CD14-positive monocyte (primary cell): ENCODE data around the gene ACACA. TPM values are rescaled to one million over a fixed set of nuclear protein-coding genes. Genes with fewer than 3 reads are reported as not detected.

ENCODE experiments used
- DNase-seq, 3 donors: peaks; one replicate each; pipeline ENCODE4 v3.0.0-alpha.2; 2011 to 2022
- H2AFZ ChIP-seq: 2 replicates; pipeline ENCODE4 v1.6.0; 2012; ENCODE audit warnings: mild to moderate bottlenecking, low read depth, low read length, inconsistent platforms; ENCODE audit not compliant: insufficient read depth, poor library complexity, severe bottlenecking
- H3K27ac ChIP-seq, 2 donors: 1 replicate in 1 of 2; 2 replicates in 1 of 2; pipeline ENCODE4 v1.5.1; 2012 to 2013; ENCODE audit warnings: low read length in 2 of 2, control low read depth in 1 of 2, inconsistent platforms in 1 of 2, low read depth in 1 of 2, mild to moderate bottlenecking in 1 of 2
- H3K27me3 ChIP-seq, 2 donors: one replicate each; pipeline versions ENCODE4 v1.6.0 to v1.6.1; 2011 to 2013; ENCODE audit warnings: low read length in 2 of 2; ENCODE audit not compliant: control insufficient read depth in 2 of 2, insufficient read depth in 2 of 2
- H3K36me3 ChIP-seq, 2 donors: replicated peaks in 1 of 2; 1 replicate in 1 of 2; 2 replicates in 1 of 2; pipeline versions ENCODE4 v1.5.1 to v1.6.1; 2012 to 2013; ENCODE audit warnings: low read length in 2 of 2, control low read depth in 1 of 2, inconsistent platforms in 1 of 2, mild to moderate bottlenecking in 1 of 2; ENCODE audit not compliant: insufficient read depth in 2 of 2, control insufficient read depth in 1 of 2
- H3K4me1 ChIP-seq, 2 donors: 1 replicate in 1 of 2; 2 replicates in 1 of 2; pipeline versions ENCODE4 v1.5.1 to v1.6.1; 2012 to 2013; ENCODE audit warnings: low read length in 2 of 2, control low read depth in 1 of 2, inconsistent platforms in 1 of 2, mild to moderate bottlenecking in 1 of 2, moderate library complexity in 1 of 2; ENCODE audit not compliant: insufficient read depth in 2 of 2, control insufficient read depth in 1 of 2
- H3K4me2 ChIP-seq: replicated peaks from 2 replicates; pipeline ENCODE3; 2012; ENCODE audit warnings: low read length, moderate library complexity, mild to moderate bottlenecking; ENCODE audit not compliant: poor library complexity, severe bottlenecking; ENCODE audit errors: extremely low read depth
- H3K4me3 ChIP-seq, 3 experiments: fragments of 200-600 bp in 1 of 3; sonication (generic) in 1 of 3; replicated peaks in 1 of 3; 1 replicate in 2 of 3; 2 replicates in 1 of 3; pipeline ENCODE4 v1.5.1; 2011 to 2013; ENCODE audit warnings: low read length in 3 of 3, mild to moderate bottlenecking in 3 of 3, control low read depth in 2 of 3, low read depth in 2 of 3, inconsistent platforms in 1 of 3, moderate library complexity in 1 of 3
- H3K79me2 ChIP-seq: 2 replicates; pipeline ENCODE4 v1.6.0; 2012; ENCODE audit warnings: mild to moderate bottlenecking, control low read depth, inconsistent platforms, low read length, moderate library complexity; ENCODE audit not compliant: insufficient read depth
- H3K9ac ChIP-seq: 2 replicates; pipeline ENCODE4 v1.6.0; 2017; ENCODE audit warnings: low read length, mild to moderate bottlenecking; ENCODE audit not compliant: insufficient read depth, poor library complexity, severe bottlenecking
- H3K9me3 ChIP-seq, 2 donors: replicated peaks in 1 of 2; 1 replicate in 1 of 2; 2 replicates in 1 of 2; pipeline versions ENCODE4 v1.5.1 to v1.6.1; 2012 to 2013; ENCODE audit warnings: low read length in 2 of 2, control low read depth in 1 of 2; ENCODE audit not compliant: control insufficient read depth in 1 of 2, insufficient read depth in 1 of 2
- H4K20me1 ChIP-seq: 2 replicates; pipeline ENCODE4 v1.6.0; 2012; ENCODE audit warnings: mild to moderate bottlenecking, low read length, control low read depth, moderate library complexity; ENCODE audit not compliant: insufficient read depth
- H3K27ac Mint-ChIP-seq, 7 donors: one replicate each; pipeline ENCODE4 v1.8.0; 2020; ENCODE audit warnings: mild to moderate bottlenecking in 7 of 7, mixed read lengths in 7 of 7, moderate library complexity in 6 of 7, inconsistent platforms in 2 of 7
- H3K27me3 Mint-ChIP-seq, 3 donors: one replicate each; pipeline ENCODE4 v1.8.0; 2021 to 2022; ENCODE audit warnings: low read depth in 3 of 3, mild to moderate bottlenecking in 3 of 3, mixed read lengths in 3 of 3, moderate library complexity in 3 of 3, inconsistent platforms in 1 of 3
- H3K36me3 Mint-ChIP-seq, 2 donors: one replicate each; pipeline ENCODE4 v1.8.0; 2020; ENCODE audit warnings: mixed read lengths in 2 of 2, inconsistent platforms in 1 of 2, mild to moderate bottlenecking in 1 of 2
- H3K4me1 Mint-ChIP-seq: one replicate; pipeline ENCODE4 v1.8.0; 2020; ENCODE audit warnings: mild to moderate bottlenecking, mixed read lengths
- H3K4me3 Mint-ChIP-seq, 2 donors: one replicate each; pipeline ENCODE4 v1.8.0; 2020; ENCODE audit warnings: mild to moderate bottlenecking in 2 of 2, mixed read lengths in 2 of 2, moderate library complexity in 1 of 2
- H3K9me3 Mint-ChIP-seq, 7 donors: one replicate each; pipeline ENCODE4 v1.8.0; 2020 to 2022; ENCODE audit warnings: mixed read lengths in 7 of 7, mild to moderate bottlenecking in 6 of 7, moderate library complexity in 6 of 7, inconsistent platforms in 2 of 7
- CTCF ChIP-seq: fragments of 200-600 bp; IDR thresholded peaks from one replicate; pipeline ENCODE4 v1.8.0; 2022; ENCODE audit warnings: antibody characterized with exemption, mild to moderate bottlenecking
- WGBS: methylation state at CpG from one replicate; pipeline ENCODE4 v1.1.5; 2013; ENCODE audit warnings: missing lambda C conversion rate; ENCODE audit not compliant: insufficient coverage; 5-methylcytosine and 5-hydroxymethylcytosine counted together
- intact Hi-C, 2 donors: fragments of 100-400 bp; cut with micrococcal nuclease; formaldehyde crosslinking; loops; one replicate each; pipeline versions ENCODE4 v1.15.0 to v1.15.1; 2023
- polyA plus RNA-seq, 3 donors: library from polyadenylated mRNA; depleted of rRNA in 1 of 3; unstranded in 2 of 3; stranded (reverse) in 1 of 3; fragments of 300-500 nt in 2 of 3; fragments of >200 nt in 1 of 3; fragmentation: Illumina TruSeq in 2 of 3; gene quantifications; 1 replicate in 2 of 3; 2 replicates in 1 of 3; pipeline ENCODE4 v1.2.3, GENCODE V29; 2012 to 2021

The ACACA gene
- polyA plus RNA-seq, 3 donors, result 3.5 to 4.6 (median 3.8) TPM

GRCh38 chr17:37054894-37055293 is 351.7 kb downstream of the ACACA start:
- TF ChIP-seq CTCF, result no peak
- Histone ChIP-seq H3K79me2 (no peaks in the 10 kb centered on the region), H2AFZ (no peak overlapping the region), H3K36me3 (peaks cover 34 to 68% of the 10 kb centered on the region in 2 donors), H4K20me1 (peaks cover 11% of the 10 kb centered on the region), H3K9ac (no peak overlapping the region), H3K4me2 (no peak overlapping the region), H3K27me3 (no peaks in the 10 kb centered on the region), H3K9me3 (no peaks in the 10 kb centered on the region), H3K4me3 (no peak overlapping the region), H3K4me1 (no peaks in the 10 kb centered on the region), H3K27ac (no peak overlapping the region)
- Mint-ChIP-seq H3K4me3 (no peak overlapping the region), H3K4me1 (no peaks in the 10 kb centered on the region), H3K27me3 (no peaks in the 10 kb centered on the region), H3K36me3 (peaks cover 59 to 77% of the 10 kb centered on the region in 2 donors), H3K27ac (peak overlapping the region in 1 of 7 donors; percentile 13), H3K9me3 (peaks cover 0 to 2% (median 0%) of the 10 kb centered on the region in 7 donors)
- intact Hi-C loops, result no loop called here
- no peak for DNase-seq
- WGBS, result 98% methylated on average over 6 of the region's 8 CpGs

GRCh38 chr17:37052450-37052849 is 354.2 kb downstream of the ACACA start:
- peak overlapping the region in 2 of 7 donors; percentile 42 to 73 for H3K27ac Mint-ChIP-seq
- WGBS, result 75% methylated on average over 6 of the region's 6 CpGs
- no peaks in the 10 kb centered on the region for H3K9me3 ChIP-seq
- no peak overlapping the region for H3K9ac ChIP-seq
- H3K79me2 ChIP-seq, result no peaks in the 10 kb centered on the region
- intact Hi-C loops, result no loop called here
- H3K4me3 Mint-ChIP-seq, result no peak overlapping the region
- DNase-seq, result no peak
- TF ChIP-seq CTCF, result no peak
- no peaks in the 10 kb centered on the region for H3K27me3 Mint-ChIP-seq
- peaks cover 0 to 2% (median 0%) of the 10 kb centered on the region in 7 donors for H3K9me3 Mint-ChIP-seq
- H3K27me3 ChIP-seq, result no peaks in the 10 kb centered on the region
- H3K36me3 ChIP-seq, result peaks cover 40 to 76% of the 10 kb centered on the region in 2 donors
- no peaks in the 10 kb centered on the region for H3K4me1 ChIP-seq
- H3K27ac ChIP-seq, result no peak overlapping the region
- peaks cover 62 to 89% of the 10 kb centered on the region in 2 donors for H3K36me3 Mint-ChIP-seq
- H2AFZ ChIP-seq, result no peak overlapping the region
- peaks cover 11% of the 10 kb centered on the region for H4K20me1 ChIP-seq
- no peak overlapping the region for H3K4me2 ChIP-seq
- H3K4me1 Mint-ChIP-seq, result peaks cover 3% of the 10 kb centered on the region
- no peak overlapping the region for H3K4me3 ChIP-seq
